Peyer's patch (tissue), 4 donors: ENCODE results near the gene RECK.

ENCODE experiments used
- CTCF ChIP-seq, 6 experiments: fragments of 450-650 bp in 4 of 6; fragments of 200-600 bp in 2 of 6; sonication (generic) in 1 of 6; IDR thresholded peaks; one replicate each; pipeline ENCODE4 v1.5.1; 2017 to 2019; ENCODE audit warnings: antibody characterized with exemption in 6 of 6, mild to moderate bottlenecking in 3 of 6, moderate library complexity in 1 of 6
- POLR2A ChIP-seq, 2 donors: fragments of 450-650 bp; IDR thresholded peaks; one replicate each; pipeline ENCODE4 v1.5.1; 2017; ENCODE audit warnings: antibody characterized with exemption in 2 of 2, mild to moderate bottlenecking in 2 of 2, moderate library complexity in 2 of 2

- no peak for TF ChIP-seq CTCF (IDR thresholded peaks at IDR 0.05)
- TF ChIP-seq POLR2A (IDR thresholded peaks at IDR 0.05): no peak
These were observed 25.3 kb upstream of the RECK start for GRCh38 chr9:36011379-36011778.
